Central memory CD8-positive, alpha-beta T cell (primary cell): ENCODE measurements around the gene CDC16.
"Not testable (repeated sequence)": the region's sequence is repeated elsewhere in the genome, so short reads cannot be mapped to it uniquely, and the experiment has no call there.

Experiments used
- ATAC-seq: fragments of 150-1000 bp; cut with Tn5 transposase; replicated peaks from 2 replicates; pipeline ENCODE4 v1.10.0; 2022; ENCODE audit warnings: mild to moderate bottlenecking, moderate FRiP score, moderate number of reproducible peaks; ENCODE audit not compliant: poor library complexity, severe bottlenecking; ENCODE audit errors: extremely low read depth
- DNase-seq, 2 donors: peaks; one replicate each; pipeline ENCODE4 v3.0.0; 2021; ENCODE audit warnings: low spot score in 2 of 2
- H3K27ac Mint-ChIP-seq: one replicate; pipeline ENCODE4 v1.8.0; 2022; ENCODE audit warnings: low read depth, mild to moderate bottlenecking, moderate library complexity, mixed read lengths
- H3K27me3 Mint-ChIP-seq: one replicate; pipeline ENCODE4 v1.8.0; 2022; ENCODE audit warnings: mixed read lengths
- H3K36me3 Mint-ChIP-seq: one replicate; pipeline ENCODE4 v1.8.0; 2022; ENCODE audit warnings: mild to moderate bottlenecking, moderate library complexity, mixed read lengths; ENCODE audit not compliant: insufficient read depth
- H3K4me1 Mint-ChIP-seq: one replicate; pipeline ENCODE4 v1.8.0; 2022; ENCODE audit warnings: mixed read lengths
- H3K4me3 Mint-ChIP-seq: one replicate; pipeline ENCODE4 v1.8.0; 2022; ENCODE audit warnings: mild to moderate bottlenecking, moderate library complexity, mixed read lengths
- H3K9me3 Mint-ChIP-seq: one replicate; pipeline ENCODE4 v1.8.0; 2022; ENCODE audit warnings: mixed read lengths

Gene CDC16

GRCh38 chr13:114230575-114230974 lies 4.1 kb upstream of the CDC16 start:
- Mint-ChIP-seq H3K36me3 (no peaks in the 10 kb centered on the region), H3K4me1 (peaks cover 9% of the 10 kb centered on the region), H3K9me3 (no peaks in the 10 kb centered on the region), H3K4me3 (no peak overlapping the region), H3K27me3 (peaks cover 15% of the 10 kb centered on the region), H3K27ac (no peak overlapping the region)
- ATAC-seq (no peak), DNase-seq (no peak)

DNA sequence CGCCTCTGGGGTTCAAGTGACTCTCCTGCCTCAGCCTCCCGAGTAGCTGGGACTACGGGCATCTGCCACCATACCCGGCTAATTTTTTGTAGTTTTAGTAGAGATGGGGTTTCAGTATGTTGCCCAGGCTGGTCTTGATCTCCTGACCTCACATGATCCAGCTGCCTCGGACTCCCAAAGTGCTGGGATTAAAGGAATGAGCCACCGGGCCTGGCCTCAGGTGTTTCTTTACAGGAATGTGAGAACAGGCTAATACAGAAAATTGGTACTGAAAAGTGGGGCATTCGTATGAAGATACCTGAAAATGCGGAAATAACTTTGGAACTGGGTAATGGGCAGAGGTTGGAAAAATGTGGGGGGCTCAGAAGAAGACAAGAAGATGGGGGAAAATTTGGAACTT lies 2.8 kb upstream of the CDC16 start:
- Mint-ChIP-seq H3K9me3 (no peaks in the 10 kb centered on the region), H3K36me3 (peaks cover 5% of the 10 kb centered on the region), H3K27me3 (peaks cover 15% of the 10 kb centered on the region), H3K4me1 (peaks cover 14% of the 10 kb centered on the region), H3K4me3 (no peak overlapping the region), H3K27ac (no peak overlapping the region)
- no peak for ATAC-seq
- DNase-seq = no peak

GRCh38 chr13:114234266-114234644 lies 442 bp upstream of the CDC16 start:
- Mint-ChIP-seq H3K27ac (peak overlapping the region; percentile 80), H3K27me3 (peaks cover 15% of the 10 kb centered on the region), H3K4me1 (peaks cover 24% of the 10 kb centered on the region), H3K4me3 (peak overlapping the region; percentile 82), H3K9me3 (no peaks in the 10 kb centered on the region), H3K36me3 (peaks cover 21% of the 10 kb centered on the region)
- ATAC-seq = no peak
- DNase-seq = no peak

DNA sequence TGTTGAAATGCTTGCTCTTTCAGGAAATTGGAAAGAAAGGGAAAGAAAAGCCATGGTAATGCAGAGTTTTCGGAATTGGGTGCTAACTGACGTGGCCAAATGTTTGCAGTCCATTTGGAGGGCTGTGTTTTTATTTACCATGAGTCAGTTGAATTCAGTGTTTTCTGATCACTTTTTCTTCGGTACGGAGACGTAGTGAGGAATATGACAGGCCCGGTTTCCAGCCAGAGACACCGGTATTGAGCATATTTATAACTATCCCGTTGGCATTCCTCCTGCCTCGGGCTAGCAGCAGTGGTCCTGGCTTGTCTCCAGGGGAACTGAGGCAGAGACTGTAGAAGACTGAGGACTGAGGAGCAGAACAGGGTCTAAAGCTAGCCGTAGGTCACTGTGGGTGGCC lies 1.0 kb downstream of the CDC16 start:
- Mint-ChIP-seq H3K9me3 (no peaks in the 10 kb centered on the region), H3K4me1 (peaks cover 24% of the 10 kb centered on the region), H3K4me3 (peak overlapping the region; percentile 82), H3K27me3 (peaks cover 4% of the 10 kb centered on the region), H3K36me3 (peaks cover 32% of the 10 kb centered on the region), H3K27ac (peak overlapping the region; percentile 80)
- ATAC-seq (no peak), DNase-seq (no peak)

DNA sequence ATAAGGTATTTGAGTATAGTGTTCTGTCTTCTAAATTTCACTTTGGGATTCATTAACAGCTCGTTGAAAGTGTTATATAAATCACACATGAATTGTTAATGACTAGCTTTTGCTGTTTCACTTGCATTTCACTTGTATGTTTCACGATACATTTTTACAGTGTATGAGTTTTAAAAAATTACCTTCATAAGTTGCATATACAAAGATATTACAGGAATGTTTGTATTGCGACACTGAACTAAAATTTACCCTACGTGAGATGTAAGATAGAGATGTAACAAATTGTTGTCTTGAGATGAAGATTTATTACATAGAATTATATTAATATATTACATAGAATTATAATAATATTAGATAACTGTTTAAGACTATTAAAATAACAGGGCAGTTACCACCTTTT lies 1.5 kb downstream of the CDC16 start:
- ATAC-seq (no peak), DNase-seq (no peak)
- Mint-ChIP-seq H3K27me3 (no peaks in the 10 kb centered on the region), H3K27ac (no peak overlapping the region), H3K4me1 (peaks cover 24% of the 10 kb centered on the region), H3K9me3 (no peaks in the 10 kb centered on the region), H3K36me3 (peaks cover 37% of the 10 kb centered on the region), H3K4me3 (peak overlapping the region; percentile 82)

GRCh38 chr13:114237415-114238112 lies 2.9 kb downstream of the CDC16 start:
- no peaks in the 10 kb centered on the region for H3K9me3 Mint-ChIP-seq
- DNase-seq (no peak), ATAC-seq (no peak)
- peak overlapping the region; percentile 27 for H3K4me3 Mint-ChIP-seq
- no peak overlapping the region for H3K27ac Mint-ChIP-seq
- H3K4me1 Mint-ChIP-seq = peaks cover 28% of the 10 kb centered on the region
- H3K36me3 Mint-ChIP-seq = peaks cover 50% of the 10 kb centered on the region
- no peaks in the 10 kb centered on the region for H3K27me3 Mint-ChIP-seq

DNA sequence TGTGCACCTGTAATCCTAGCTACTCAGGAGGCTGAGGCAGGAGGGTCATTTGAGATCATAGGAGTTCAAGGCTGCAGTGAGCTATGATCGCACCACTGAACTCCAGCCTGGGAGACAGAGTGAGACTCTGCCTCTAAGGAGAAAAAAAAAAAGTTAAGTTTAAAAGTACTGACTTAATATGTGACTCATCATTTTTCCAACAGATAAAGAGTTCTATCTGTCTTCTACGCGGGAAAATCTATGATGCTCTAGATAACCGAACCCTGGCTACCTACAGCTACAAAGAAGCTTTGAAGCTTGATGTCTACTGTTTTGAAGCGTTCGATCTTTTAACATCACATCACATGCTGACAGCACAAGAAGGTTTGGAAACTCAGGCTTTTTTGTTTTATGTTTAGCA lies 7.2 kb downstream of the CDC16 start:
- Mint-ChIP-seq H3K27ac (no peak overlapping the region), H3K27me3 (no peaks in the 10 kb centered on the region)

GRCh38 chr13:114243971-114244370 lies 9.3 kb downstream of the CDC16 start:
- Mint-ChIP-seq H3K36me3 (peaks cover 84% of the 10 kb centered on the region), H3K27ac (no peak overlapping the region)

More for the DNA sequence above, 7.2 kb downstream of the CDC16 start:
- Mint-ChIP-seq H3K36me3 (peaks cover 83% of the 10 kb centered on the region), H3K4me1 (peaks cover 24% of the 10 kb centered on the region), H3K9me3 (no peaks in the 10 kb centered on the region), H3K4me3 (no peak overlapping the region)
- ATAC-seq (no peak), DNase-seq (no peak)

DNA sequence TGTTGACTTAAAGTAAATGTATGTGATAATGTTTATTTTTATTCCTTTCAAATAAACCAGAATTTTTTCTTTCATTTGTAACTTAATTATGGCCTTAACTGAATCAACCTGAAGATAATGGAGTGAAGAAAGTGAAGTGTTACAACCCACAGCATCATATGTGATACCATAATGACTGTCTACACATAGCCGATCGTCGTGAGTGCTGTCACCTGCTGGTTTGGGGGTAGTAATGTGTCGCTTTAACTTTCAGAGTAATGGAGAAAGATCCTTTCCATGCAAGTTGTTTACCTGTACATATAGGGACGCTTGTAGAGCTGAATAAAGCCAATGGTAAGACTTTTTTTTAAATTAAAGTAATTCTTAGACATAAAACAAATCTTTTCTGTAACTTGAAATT lies 9.9 kb downstream of the CDC16 start:
- Mint-ChIP-seq H3K4me3 (no peak overlapping the region), H3K9me3 (no peaks in the 10 kb centered on the region), H3K4me1 (peaks cover 13% of the 10 kb centered on the region), H3K27ac (no peak overlapping the region), H3K36me3 (peaks cover 83% of the 10 kb centered on the region), H3K27me3 (no peaks in the 10 kb centered on the region)
- no peak for DNase-seq
- peak; percentile 36 for ATAC-seq

More at GRCh38 chr13:114243971-114244370, 9.3 kb downstream of the CDC16 start:
- DNase-seq (no peak), ATAC-seq (no peak)
- Mint-ChIP-seq H3K4me3 (no peak overlapping the region), H3K27me3 (no peaks in the 10 kb centered on the region), H3K4me1 (peaks cover 13% of the 10 kb centered on the region), H3K9me3 (no peaks in the 10 kb centered on the region)

GRCh38 chr13:114248011-114248410 lies 13.3 kb downstream of the CDC16 start:
- H3K4me3 Mint-ChIP-seq = no peak overlapping the region
- DNase-seq (no peak), ATAC-seq (no peak)
- no peaks in the 10 kb centered on the region for H3K27me3 Mint-ChIP-seq
- H3K4me1 Mint-ChIP-seq = peaks cover 10% of the 10 kb centered on the region
- H3K9me3 Mint-ChIP-seq = no peaks in the 10 kb centered on the region
- no peak overlapping the region for H3K27ac Mint-ChIP-seq
- peaks cover 57% of the 10 kb centered on the region for H3K36me3 Mint-ChIP-seq

- Mint-ChIP-seq H3K4me1 (peaks cover 10% of the 10 kb centered on the region), H3K36me3 (peaks cover 56% of the 10 kb centered on the region), H3K27me3 (no peaks in the 10 kb centered on the region), H3K4me3 (no peak overlapping the region), H3K9me3 (no peaks in the 10 kb centered on the region), H3K27ac (no peak overlapping the region)
- DNase-seq (no peak), ATAC-seq (no peak)
Measured at GRCh38 chr13:114249077-114249476, 14.4 kb downstream of the CDC16 start.

GRCh38 chr13:114251639-114252440 lies 17.1 kb downstream of the CDC16 start:
- not testable (repeated sequence) for H3K4me3 Mint-ChIP-seq, DNase-seq, H3K27ac Mint-ChIP-seq, H3K9me3 Mint-ChIP-seq, H3K27me3 Mint-ChIP-seq, ATAC-seq
- peaks cover 15% of the 10 kb centered on the region for H3K4me1 Mint-ChIP-seq
- peaks cover 49% of the 10 kb centered on the region for H3K36me3 Mint-ChIP-seq

- H3K4me3 Mint-ChIP-seq = no peak overlapping the region
- H3K36me3 Mint-ChIP-seq = peaks cover 58% of the 10 kb centered on the region
Measured at GRCh38 chr13:114256547-114256946, 21.9 kb downstream of the CDC16 start.

More at GRCh38 chr13:114256547-114256946, 21.9 kb downstream of the CDC16 start:
- Mint-ChIP-seq H3K9me3 (no peaks in the 10 kb centered on the region), H3K27me3 (no peaks in the 10 kb centered on the region), H3K4me1 (peaks cover 30% of the 10 kb centered on the region), H3K27ac (no peak overlapping the region)
- DNase-seq = no peak
- ATAC-seq = no peak
